ENCODE measurements around the gene MSANTD3.
A peak's percentile ranks its signal among the peaks of the same experiment; 100 is the strongest.
"Not testable (repeated sequence)": the region's sequence is repeated elsewhere in the genome, so short reads cannot be mapped to it uniquely, and the experiment has no call there.

The MSANTD3 gene

GRCh38 chr9:100430286-100430940, 3.5 kb downstream of the MSANTD3 start:
- TF ChIP-seq, protein P1, sequence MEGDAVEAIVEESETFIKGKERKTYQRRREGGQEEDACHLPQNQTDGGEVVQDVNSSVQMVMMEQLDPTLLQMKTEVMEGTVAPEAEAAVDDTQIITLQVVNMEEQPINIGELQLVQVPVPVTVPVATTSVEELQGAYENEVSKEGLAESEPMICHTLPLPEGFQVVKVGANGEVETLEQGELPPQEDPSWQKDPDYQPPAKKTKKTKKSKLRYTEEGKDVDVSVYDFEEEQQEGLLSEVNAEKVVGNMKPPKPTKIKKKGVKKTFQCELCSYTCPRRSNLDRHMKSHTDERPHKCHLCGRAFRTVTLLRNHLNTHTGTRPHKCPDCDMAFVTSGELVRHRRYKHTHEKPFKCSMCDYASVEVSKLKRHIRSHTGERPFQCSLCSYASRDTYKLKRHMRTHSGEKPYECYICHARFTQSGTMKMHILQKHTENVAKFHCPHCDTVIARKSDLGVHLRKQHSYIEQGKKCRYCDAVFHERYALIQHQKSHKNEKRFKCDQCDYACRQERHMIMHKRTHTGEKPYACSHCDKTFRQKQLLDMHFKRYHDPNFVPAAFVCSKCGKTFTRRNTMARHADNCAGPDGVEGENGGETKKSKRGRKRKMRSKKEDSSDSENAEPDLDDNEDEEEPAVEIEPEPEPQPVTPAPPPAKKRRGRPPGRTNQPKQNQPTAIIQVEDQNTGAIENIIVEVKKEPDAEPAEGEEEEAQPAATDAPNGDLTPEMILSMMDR (IDR thresholded peaks at IDR 0.05; ENCODE audit: low read depth, low read length, missing control alignments), result no peak
- no peak for DNase-seq (ENCODE audit: extremely low read depth, low read depth)
- H3K4me3 ChIP-seq (replicated peaks; ENCODE audit: low read depth, low read length), result peak overlapping the region; percentile 37

- TF ChIP-seq, protein P1 (IDR thresholded peaks at IDR 0.05; ENCODE audit: low read depth, low read length, missing control alignments), result no peak
- no peak overlapping the region for H3K4me3 ChIP-seq (replicated peaks; ENCODE audit: low read depth, low read length)
- DNase-seq (ENCODE audit: extremely low read depth, low read depth), result no peak
Measured at GRCh38 chr9:100431886-100432285, 4.9 kb downstream of the MSANTD3 start.

DNA sequence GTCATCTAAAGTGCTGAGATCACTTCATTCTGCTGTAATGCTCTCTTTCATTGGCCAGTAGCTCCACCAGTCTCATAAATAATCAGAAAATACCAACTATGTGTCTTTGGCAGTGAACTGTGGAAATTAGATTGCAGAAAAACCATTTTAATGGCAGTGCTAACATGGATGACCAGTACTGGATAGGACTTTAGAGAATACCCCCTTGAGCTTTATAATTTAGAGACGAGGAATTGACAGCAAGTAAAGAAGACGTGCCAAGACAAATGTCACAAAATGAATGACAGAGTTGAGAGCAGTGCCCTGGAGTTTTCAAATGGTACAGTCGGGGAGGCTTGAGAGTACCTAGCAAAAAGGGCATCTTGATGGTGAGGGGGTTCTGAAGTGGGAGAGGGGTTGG, 5.8 kb downstream of the MSANTD3 start:
- TF ChIP-seq, protein P1 (IDR thresholded peaks at IDR 0.05; ENCODE audit: low read depth, low read length, missing control alignments), result no peak
- no peak overlapping the region for H3K4me3 ChIP-seq (replicated peaks; ENCODE audit: low read depth, low read length)
- DNase-seq (ENCODE audit: extremely low read depth, low read depth), result no peak

GRCh38 chr9:100436571-100436970, 9.6 kb downstream of the MSANTD3 start:
- DNase-seq (ENCODE audit: extremely low read depth, low read depth), result no peak
- TF ChIP-seq, protein P1 (IDR thresholded peaks at IDR 0.05; ENCODE audit: low read depth, low read length, missing control alignments), result no peak
- no peak overlapping the region for H3K4me3 ChIP-seq (replicated peaks; ENCODE audit: low read depth, low read length)

DNA sequence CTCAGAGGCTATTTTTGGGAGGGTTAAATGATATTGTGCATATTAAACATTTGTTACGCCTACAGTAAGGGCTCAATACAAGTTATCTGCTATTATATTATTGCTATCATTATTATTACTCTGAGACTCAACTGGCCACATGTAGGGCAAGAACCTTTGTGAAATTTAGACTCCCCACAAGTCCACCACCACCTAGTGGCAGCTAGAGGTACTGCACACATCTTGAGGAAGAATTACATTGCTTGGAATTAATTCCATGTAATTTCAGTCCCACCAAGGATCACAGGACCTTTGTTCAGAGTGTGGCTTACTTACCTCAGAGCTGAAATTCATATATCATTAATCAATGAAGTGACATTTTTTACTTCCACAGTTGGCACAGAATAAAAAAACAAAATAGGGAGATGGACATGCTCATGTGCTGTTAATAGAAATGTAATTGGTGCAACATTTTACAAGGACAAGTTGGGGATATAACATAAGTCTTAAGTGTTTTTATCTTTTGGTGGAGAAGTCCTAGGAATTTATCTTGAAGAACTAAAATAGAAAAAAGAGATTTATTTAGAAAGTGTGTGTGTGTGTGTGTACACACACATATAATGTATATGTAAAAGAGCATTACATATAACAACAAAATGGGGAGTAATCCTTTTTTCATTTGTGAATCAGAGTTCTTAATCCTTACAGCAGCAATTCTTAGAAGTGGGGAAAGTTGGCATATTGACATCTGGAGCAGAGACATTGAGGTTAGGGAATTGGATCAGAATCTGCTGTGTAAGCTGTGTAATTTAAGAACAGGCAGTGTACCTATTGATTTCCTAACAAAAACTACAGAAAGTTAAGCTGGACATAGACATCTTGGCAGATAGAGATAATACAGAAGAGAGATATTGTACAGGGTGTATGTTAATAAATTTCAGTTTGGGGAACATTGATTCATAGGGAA, 11.2 kb downstream of the MSANTD3 start:
- TF ChIP-seq, protein P1 (IDR thresholded peaks at IDR 0.05; ENCODE audit: low read depth, low read length, missing control alignments), result peak; percentile 91
- DNase-seq (ENCODE audit: extremely low read depth, low read depth), result peak; percentile 70
- H3K4me3 ChIP-seq (replicated peaks; ENCODE audit: low read depth, low read length), result no peak overlapping the region

- TF ChIP-seq, protein P1 (IDR thresholded peaks at IDR 0.05; ENCODE audit: low read depth, low read length, missing control alignments), result no peak
- H3K4me3 ChIP-seq (replicated peaks; ENCODE audit: low read depth, low read length), result no peak overlapping the region
- no peak for DNase-seq (ENCODE audit: extremely low read depth, low read depth)
Measured at GRCh38 chr9:100440071-100440470, 13.1 kb downstream of the MSANTD3 start.

GRCh38 chr9:100440487-100440886, 13.5 kb downstream of the MSANTD3 start:
- H3K4me3 ChIP-seq (replicated peaks; ENCODE audit: low read depth, low read length); DNase-seq (ENCODE audit: extremely low read depth, low read depth): not testable (repeated sequence)
